ENCODE data around the gene ATP11A. TPM values are rescaled to one million over a fixed set of nuclear protein-coding genes. Genes with fewer than 3 reads are reported as not detected.
"Not testable (repeated sequence)": the region's sequence is repeated elsewhere in the genome, so short reads cannot be mapped to it uniquely, and the experiment has no call there.

The ATP11A gene
- total RNA-seq, 1 experiment from 2014 or later, result 41.2 TPM

GRCh38 chr13:112881656-112882554 is 192.1 kb downstream of the ATP11A start:
- no TSS peak for BruUV-seq (replicated peaks)
- no peak for DNase-seq (ENCODE audit: unreplicated experiment)
- CTCF ChIA-PET, result interaction anchor here (0.6 kb wide), 1 partner anchor 134 kb away, joined by 3 read pairs; no protein-coding TSS in a partner anchor
- POLR2A ChIA-PET, result no interaction called here
- TF ChIP-seq CTCF (IDR thresholded peaks at IDR 0.05; ENCODE audit: unreplicated experiment), result no peak
- Mint-ChIP-seq H3K4me1 (ENCODE audit: insufficient read depth, unreplicated experiment) (no peaks in the 10 kb centered on the region), H3K27me3 (ENCODE audit: insufficient read depth, unreplicated experiment) (no peaks in the 10 kb centered on the region), H3K9me3 (ENCODE audit: unreplicated experiment) (no peaks in the 10 kb centered on the region), H3K36me3 (ENCODE audit: insufficient read depth, unreplicated experiment) (peaks cover 5% of the 10 kb centered on the region), H3K27ac (ENCODE audit: low read depth, unreplicated experiment) (no peak overlapping the region), H3K4me3 (ENCODE audit: unreplicated experiment) (no peak overlapping the region)
- intact Hi-C loops (cut with micrococcal nuclease), result no loop called here

DNA sequence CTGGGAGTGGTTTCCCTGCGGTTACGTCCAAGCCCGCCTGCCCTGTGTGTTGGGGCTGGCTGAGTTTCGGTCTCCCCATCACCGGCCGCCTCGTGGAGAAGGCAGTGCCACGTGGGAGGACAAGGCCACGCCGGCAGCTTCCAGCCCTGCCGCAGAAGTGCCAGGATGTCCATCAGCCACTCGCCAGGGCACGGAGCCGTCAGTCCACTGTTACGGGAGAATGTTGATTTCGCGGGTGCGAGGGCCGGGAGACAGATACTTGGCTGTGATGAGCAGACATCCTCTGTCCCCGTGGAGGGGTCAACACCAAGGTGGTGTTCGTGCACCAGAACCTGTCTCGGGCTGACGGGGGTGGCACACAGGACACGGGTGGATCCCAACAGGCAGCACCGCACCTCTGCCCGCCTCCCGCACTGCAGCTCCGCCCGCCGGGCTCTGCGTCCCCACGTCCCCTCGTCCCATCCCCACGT is 192.8 kb downstream of the ATP11A start:
- no peak for TF ChIP-seq CTCF (IDR thresholded peaks at IDR 0.05; ENCODE audit: unreplicated experiment)
- H3K4me1 Mint-ChIP-seq (ENCODE audit: insufficient read depth, unreplicated experiment), result no peaks in the 10 kb centered on the region
- ChIA-PET POLR2A (no interaction called here), CTCF (no interaction called here)
- DNase-seq (ENCODE audit: unreplicated experiment), result no peak
- H3K36me3 Mint-ChIP-seq (ENCODE audit: insufficient read depth, unreplicated experiment), result peaks cover 5% of the 10 kb centered on the region
- no TSS peak for BruUV-seq (replicated peaks)
- H3K4me3 Mint-ChIP-seq (ENCODE audit: unreplicated experiment), result no peak overlapping the region
- H3K27me3 Mint-ChIP-seq (ENCODE audit: insufficient read depth, unreplicated experiment), result no peaks in the 10 kb centered on the region
- H3K9me3 Mint-ChIP-seq (ENCODE audit: unreplicated experiment), result no peaks in the 10 kb centered on the region
- intact Hi-C loops (cut with micrococcal nuclease), result no loop called here
- H3K27ac Mint-ChIP-seq (ENCODE audit: low read depth, unreplicated experiment), result no peak overlapping the region

GRCh38 chr13:112883241-112883945 is 193.6 kb downstream of the ATP11A start:
- Mint-ChIP-seq H3K27ac (ENCODE audit: low read depth, unreplicated experiment) (no peak overlapping the region), H3K9me3 (ENCODE audit: unreplicated experiment) (no peaks in the 10 kb centered on the region), H3K4me1 (ENCODE audit: insufficient read depth, unreplicated experiment) (no peaks in the 10 kb centered on the region), H3K27me3 (ENCODE audit: insufficient read depth, unreplicated experiment) (no peaks in the 10 kb centered on the region), H3K36me3 (ENCODE audit: insufficient read depth, unreplicated experiment) (peaks cover 5% of the 10 kb centered on the region), H3K4me3 (ENCODE audit: unreplicated experiment) (no peak overlapping the region)
- ChIA-PET CTCF (no interaction called here), POLR2A (no interaction called here)
- no peak for DNase-seq (ENCODE audit: unreplicated experiment)
- intact Hi-C loops (cut with micrococcal nuclease), result no loop called here
- TF ChIP-seq CTCF (IDR thresholded peaks at IDR 0.05; ENCODE audit: unreplicated experiment), result no peak
- no TSS peak for BruUV-seq (replicated peaks)

DNA sequence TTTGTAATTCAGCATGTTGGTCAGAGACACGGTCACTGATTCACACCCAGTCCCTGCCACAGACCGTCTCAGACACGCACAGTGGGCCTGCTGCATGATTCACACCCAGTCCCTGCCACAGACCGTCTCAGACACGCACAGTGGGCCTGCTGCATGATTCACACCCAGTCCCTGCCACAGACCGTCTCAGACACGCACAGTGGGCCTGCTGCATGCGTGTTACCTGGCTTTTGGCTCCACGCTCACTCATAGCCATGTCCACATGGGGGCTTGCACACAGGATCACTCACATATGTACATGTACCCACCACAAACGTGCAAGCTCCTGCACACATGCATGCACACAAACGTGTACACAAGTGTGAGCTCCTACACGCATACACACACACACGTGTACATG is 194.9 kb downstream of the ATP11A start:
- H3K4me3 Mint-ChIP-seq (ENCODE audit: unreplicated experiment); POLR2A ChIA-PET; CTCF ChIA-PET; H3K27me3 Mint-ChIP-seq (ENCODE audit: insufficient read depth, unreplicated experiment); H3K9me3 Mint-ChIP-seq (ENCODE audit: unreplicated experiment); H3K4me1 Mint-ChIP-seq (ENCODE audit: insufficient read depth, unreplicated experiment); H3K27ac Mint-ChIP-seq (ENCODE audit: low read depth, unreplicated experiment); H3K36me3 Mint-ChIP-seq (ENCODE audit: insufficient read depth, unreplicated experiment); BruUV-seq (replicated peaks); DNase-seq (ENCODE audit: unreplicated experiment); intact Hi-C loops (cut with micrococcal nuclease): not testable (repeated sequence)

Measured in MCF 10A (cell line).